Measurements from ENCODE around the gene DBX1.
A peak's percentile ranks its signal among the peaks of the same experiment; 100 is the strongest.

Gene DBX1

DNA sequence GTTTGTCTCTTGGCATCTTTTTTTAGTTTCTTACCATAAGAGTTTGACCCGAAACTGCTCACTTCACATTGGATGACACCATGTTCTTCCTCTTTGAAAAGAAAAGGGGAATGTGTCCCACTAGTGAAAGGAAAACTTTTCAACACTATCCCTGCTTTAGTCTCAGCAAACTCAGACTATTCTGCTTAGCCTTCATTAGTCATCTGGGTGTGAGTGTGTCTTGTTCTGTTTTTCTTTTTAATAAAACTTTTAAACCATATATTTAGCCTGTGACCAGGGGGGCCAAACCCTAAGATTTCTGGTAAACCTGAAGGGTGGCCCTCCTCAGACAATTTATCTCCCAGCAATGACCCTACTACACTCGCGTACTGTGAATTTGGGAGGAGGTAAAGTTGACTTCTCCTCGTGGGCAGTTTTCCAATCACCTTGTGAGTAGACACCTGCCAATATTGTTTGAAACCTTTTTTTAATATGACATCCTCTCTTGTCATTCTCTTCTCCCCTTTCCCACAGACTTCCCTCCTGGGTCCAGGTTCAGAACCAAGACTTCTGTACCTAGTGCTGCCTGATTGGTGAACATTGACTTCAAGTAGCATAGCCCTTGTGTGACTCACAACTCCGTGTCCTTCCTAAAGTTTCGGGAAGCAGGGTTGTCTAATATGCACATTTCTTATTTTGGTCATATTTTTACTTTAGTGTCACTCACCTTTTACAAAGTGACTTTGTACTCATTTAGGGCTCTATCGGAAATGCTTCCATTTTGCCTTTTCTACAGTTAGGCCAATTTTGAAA, 39.9 kb downstream of the DBX1 start:
- no peak for DNase-seq

- DNase-seq: no peak
Observed at GRCh38 chr11:20119315-20119714, 41.0 kb downstream of the DBX1 start.

DNA sequence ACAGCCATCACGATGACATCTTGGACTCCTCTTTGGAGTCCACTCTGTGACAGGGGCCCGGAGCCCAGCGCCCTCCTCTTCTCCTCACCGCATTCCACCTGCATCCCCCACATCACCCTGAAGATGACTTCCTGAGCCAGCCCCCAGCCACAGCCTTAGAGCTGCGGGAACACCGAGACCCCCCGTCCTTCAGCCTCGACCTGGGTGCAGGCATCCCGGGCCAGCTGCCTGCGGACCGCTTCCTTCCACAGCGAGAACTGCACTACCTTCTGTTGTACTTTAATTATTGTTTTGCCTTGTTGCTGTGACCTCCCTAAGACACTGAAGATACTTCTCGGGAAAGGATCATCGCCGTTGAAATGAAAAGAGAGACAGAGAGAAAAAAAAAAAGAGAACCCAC, 42.1 kb downstream of the DBX1 start:
- no peak for DNase-seq

GRCh38 chr11:20117291-20117690, 43.0 kb downstream of the DBX1 start:
- DNase-seq: no peak

- no peak for DNase-seq
Observed at GRCh38 chr11:20116825-20117224, 43.5 kb downstream of the DBX1 start.

GRCh38 chr11:20114588-20114987, 45.7 kb downstream of the DBX1 start:
- no peak for DNase-seq

- no peak for DNase-seq
Observed at GRCh38 chr11:20113149-20113438, 47.2 kb downstream of the DBX1 start.

DNA sequence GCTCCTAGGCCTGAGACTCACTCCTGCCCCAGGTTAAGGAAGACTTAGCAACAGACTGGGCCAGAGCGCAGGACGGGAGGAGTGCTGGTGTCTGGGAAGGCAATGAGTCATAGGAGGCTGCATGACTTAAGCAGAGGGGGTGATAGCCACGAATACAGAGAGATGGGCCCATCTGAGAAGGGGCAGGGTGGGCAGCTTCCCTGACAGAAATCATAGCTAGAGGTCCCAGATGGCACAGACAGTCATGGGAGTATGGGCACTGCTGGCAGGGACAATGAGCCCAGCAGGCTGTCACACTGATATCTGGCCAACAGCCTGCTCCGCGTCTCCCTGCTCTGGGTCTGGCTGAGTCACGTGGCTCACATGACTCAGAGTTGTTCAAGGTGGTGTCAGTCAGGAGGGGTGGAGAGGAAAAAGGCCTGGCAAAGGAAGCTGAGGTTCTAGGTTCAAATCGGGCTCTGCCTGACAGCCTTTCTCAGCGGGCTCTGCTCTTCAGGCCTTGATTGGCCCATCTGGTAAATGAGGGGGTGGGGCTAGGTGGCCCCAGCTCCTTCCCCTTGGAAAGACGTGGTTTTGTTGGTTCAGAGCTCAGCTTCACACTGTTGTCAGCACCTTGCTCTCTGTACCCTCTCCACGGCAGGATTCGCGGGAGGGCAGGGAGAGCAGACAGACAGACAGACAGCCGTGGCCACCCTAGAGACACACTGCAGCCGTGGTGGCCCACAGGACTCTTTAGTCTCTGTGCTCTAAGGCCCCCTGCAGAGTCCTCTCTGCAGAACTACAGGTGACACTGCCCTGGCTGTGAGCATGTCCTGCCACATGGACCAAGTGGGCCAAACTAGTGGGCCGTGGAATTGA, 47.8 kb downstream of the DBX1 start:
- DNase-seq: no peak

DNA sequence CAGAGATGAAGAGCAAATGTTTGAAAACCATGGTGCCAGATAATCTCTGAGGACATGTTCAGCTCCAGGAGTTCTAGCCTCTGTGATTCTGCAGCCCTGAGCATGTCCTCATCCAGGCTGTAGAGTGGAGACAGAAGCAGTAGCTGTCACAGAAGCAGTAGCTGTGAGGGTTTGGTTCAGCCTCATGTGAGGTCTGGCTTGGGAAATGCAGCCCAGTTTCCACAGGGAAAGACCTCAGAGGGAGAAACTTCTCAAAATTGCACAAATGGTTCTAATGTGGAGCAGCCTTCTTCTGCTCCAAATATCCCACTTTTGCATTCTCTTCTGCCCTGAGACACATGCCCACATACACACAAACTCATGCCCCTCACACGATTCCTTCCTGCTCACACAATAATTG, 48.4 kb downstream of the DBX1 start:
- no peak for DNase-seq

GRCh38 chr11:20110908-20111669, 49.2 kb downstream of the DBX1 start:
- DNase-seq: peak; percentile 61 to 91 (median 85)

- DNase-seq: no peak
Observed at GRCh38 chr11:20109731-20110445, 50.4 kb downstream of the DBX1 start.
